ENCODE results near the gene SIVA1. TPM values are rescaled to one million over a fixed set of nuclear protein-coding genes. Genes with fewer than 3 reads are reported as not detected.

SIVA1 gene
- polyA plus RNA-seq, 3 donors = 102 to 193 (median 156) TPM

- Histone ChIP-seq H3K36me3 (replicated peaks in 1 of 2; ENCODE audit: control insufficient read depth in 1 of 2, insufficient read depth in 2 of 2, low read length in 2 of 2) (peaks cover 24 to 31% of the 10 kb centered on the region in 2 donors), H3K79me2 (ENCODE audit: insufficient read depth, low read length) (peaks cover 42% of the 10 kb centered on the region), H3K4me3 (replicated peaks in 1 of 3; ENCODE audit: low read depth in 2 of 3, low read length in 3 of 3) (no peak overlapping the region), H3K9ac (ENCODE audit: insufficient read depth, low read length, poor library complexity, severe bottlenecking) (no peak overlapping the region), H3K4me2 (replicated peaks; ENCODE audit: extremely low read depth, low read length, poor library complexity, severe bottlenecking) (no peak overlapping the region), H4K20me1 (ENCODE audit: insufficient read depth, low read length) (peaks cover 78% of the 10 kb centered on the region), H3K4me1 (ENCODE audit: control insufficient read depth in 1 of 2, insufficient read depth in 2 of 2, low read length in 2 of 2) (peaks cover 27 to 32% of the 10 kb centered on the region in 2 donors), H2AFZ (ENCODE audit: insufficient read depth, low read depth, low read length, poor library complexity, severe bottlenecking) (no peak overlapping the region), H3K9me3 (replicated peaks in 1 of 2; ENCODE audit: control insufficient read depth in 1 of 2, insufficient read depth in 1 of 2, low read length in 2 of 2) (no peaks in the 10 kb centered on the region), H3K27me3 (ENCODE audit: control insufficient read depth in 2 of 2, insufficient read depth in 2 of 2, low read length in 2 of 2) (no peaks in the 10 kb centered on the region), H3K27ac (ENCODE audit: low read depth in 1 of 2, low read length in 2 of 2) (no peak overlapping the region)
- no peak for DNase-seq
- TF ChIP-seq CTCF (IDR thresholded peaks at IDR 0.05) = no peak
- Mint-ChIP-seq H3K27me3 (ENCODE audit: low read depth in 3 of 3) (no peaks in the 10 kb centered on the region), H3K27ac (no peak overlapping the region), H3K36me3 (peaks cover 7 to 25% of the 10 kb centered on the region in 2 donors), H3K4me3 (no peak overlapping the region), H3K4me1 (peaks cover 27% of the 10 kb centered on the region), H3K9me3 (no peaks in the 10 kb centered on the region)
- 93% methylated on average over 15 of the region's 16 CpGs for WGBS (ENCODE audit: insufficient coverage)
- intact Hi-C loops (cut with micrococcal nuclease) = no loop called here
Observed at GRCh38 chr14:104783484-104784217, 30.7 kb downstream of the SIVA1 start.

- Histone ChIP-seq H4K20me1 (ENCODE audit: insufficient read depth, low read length) (peaks cover 74% of the 10 kb centered on the region), H3K27ac (ENCODE audit: low read depth in 1 of 2, low read length in 2 of 2) (no peak overlapping the region), H3K79me2 (ENCODE audit: insufficient read depth, low read length) (peaks cover 48% of the 10 kb centered on the region), H3K36me3 (replicated peaks in 1 of 2; ENCODE audit: control insufficient read depth in 1 of 2, insufficient read depth in 2 of 2, low read length in 2 of 2) (peaks cover 24 to 30% of the 10 kb centered on the region in 2 donors), H2AFZ (ENCODE audit: insufficient read depth, low read depth, low read length, poor library complexity, severe bottlenecking) (no peak overlapping the region), H3K4me3 (replicated peaks in 1 of 3; ENCODE audit: low read depth in 2 of 3, low read length in 3 of 3) (no peak overlapping the region), H3K9ac (ENCODE audit: insufficient read depth, low read length, poor library complexity, severe bottlenecking) (no peak overlapping the region), H3K9me3 (replicated peaks in 1 of 2; ENCODE audit: control insufficient read depth in 1 of 2, insufficient read depth in 1 of 2, low read length in 2 of 2) (no peaks in the 10 kb centered on the region), H3K4me1 (ENCODE audit: control insufficient read depth in 1 of 2, insufficient read depth in 2 of 2, low read length in 2 of 2) (peaks cover 29 to 35% of the 10 kb centered on the region in 2 donors), H3K27me3 (ENCODE audit: control insufficient read depth in 2 of 2, insufficient read depth in 2 of 2, low read length in 2 of 2) (no peaks in the 10 kb centered on the region), H3K4me2 (replicated peaks; ENCODE audit: extremely low read depth, low read length, poor library complexity, severe bottlenecking) (no peak overlapping the region)
- no peak for DNase-seq
- Mint-ChIP-seq H3K4me1 (peaks cover 29% of the 10 kb centered on the region), H3K9me3 (no peaks in the 10 kb centered on the region), H3K27ac (no peak overlapping the region), H3K36me3 (peaks cover 8 to 27% of the 10 kb centered on the region in 2 donors), H3K4me3 (no peak overlapping the region), H3K27me3 (ENCODE audit: low read depth in 3 of 3) (peaks cover 0 to 2% (median 0%) of the 10 kb centered on the region in 3 donors)
- TF ChIP-seq CTCF (IDR thresholded peaks at IDR 0.05) = no peak
- intact Hi-C loops (cut with micrococcal nuclease) = no loop called here
- WGBS (ENCODE audit: insufficient coverage) = 100% methylated on average over 4 of the region's 9 CpGs
Observed at GRCh38 chr14:104784218-104784568, 31.2 kb downstream of the SIVA1 start.

All from CD14-positive monocyte (primary cell).